Measurements from ENCODE around the gene COG7. TPM values are rescaled to one million over a fixed set of nuclear protein-coding genes. Genes with fewer than 3 reads are reported as not detected.
A peak's percentile ranks its signal among the peaks of the same experiment; 100 is the strongest.

Gene COG7
- total RNA-seq, 1 experiment from 2014 or later, result 13.5 TPM

GRCh38 chr16:23478566-23478965, 25.6 kb upstream of the COG7 start:
- no peaks in the 10 kb centered on the region for H3K27me3 ChIP-seq (ENCODE audit: low read length)
- intact Hi-C loops (cut with micrococcal nuclease), result no loop called here
- POLR2A ChIA-PET (ENCODE audit: unreplicated experiment), result interaction anchor here (0.7 kb wide), 1 partner anchor 25 kb away, joined by 5 read pairs; no protein-coding TSS in a partner anchor
- no peaks in the 10 kb centered on the region for H3K4me1 ChIP-seq (ENCODE audit: insufficient read depth, low read length)
- no peak for ATAC-seq
- no peak for DNase-seq
- no peak overlapping the region for H3K9ac ChIP-seq (ENCODE audit: low read length)
- no peaks in the 10 kb centered on the region for H3F3A ChIP-seq (ENCODE audit: low read length, unreplicated experiment)
- no peaks in the 10 kb centered on the region for H3K79me2 ChIP-seq (ENCODE audit: low read length)
- no peak overlapping the region for H3K4me2 ChIP-seq (ENCODE audit: low read length)
- H4K20me1 ChIP-seq (ENCODE audit: low read length), result no peaks in the 10 kb centered on the region
- no peaks in the 10 kb centered on the region for H3K9me2 ChIP-seq (replicated peaks; ENCODE audit: low read length)
- TF ChIP-seq CTCF (conservative IDR thresholded peaks at IDR 0.05; ENCODE audit: low read depth, low read length) (no peak), EZH2phosphoT487 (IDR thresholded peaks at IDR 0.05; ENCODE audit: borderline replicate concordance, low read length) (no peak), EZH2 (IDR thresholded peaks at IDR 0.05; ENCODE audit: low read length, unreplicated experiment) (no peak)
- H3K36me3 ChIP-seq (ENCODE audit: low read depth, low read length), result peaks cover 11% of the 10 kb centered on the region; the same call in 1 of the 2 replicates
- CTCF ChIA-PET, result no interaction called here
- no peak overlapping the region for H3K27ac ChIP-seq (ENCODE audit: low read length)
- H2AFZ ChIP-seq (ENCODE audit: low read length), result no peak overlapping the region
- BruUV-seq (replicated peaks), result no TSS peak
- H3K9me3 ChIP-seq (ENCODE audit: low read length), result no peaks in the 10 kb centered on the region
- no peak overlapping the region for H3K4me3 ChIP-seq (ENCODE audit: low read length)

GRCh38 chr16:23476289-23476688, 23.3 kb upstream of the COG7 start:
- intact Hi-C loops (cut with micrococcal nuclease), result no loop called here
- Histone ChIP-seq H3K27me3 (ENCODE audit: low read length) (no peaks in the 10 kb centered on the region), H3K4me3 (ENCODE audit: low read length) (no peak overlapping the region), H3K9me2 (replicated peaks; ENCODE audit: low read length) (no peaks in the 10 kb centered on the region), H3K9me3 (ENCODE audit: low read length) (no peaks in the 10 kb centered on the region), H3K36me3 (ENCODE audit: low read depth, low read length) (peaks cover 11% of the 10 kb centered on the region; the same call in 1 of the 2 replicates), H3F3A (ENCODE audit: low read length, unreplicated experiment) (no peaks in the 10 kb centered on the region), H3K4me2 (ENCODE audit: low read length) (no peak overlapping the region), H3K9ac (ENCODE audit: low read length) (no peak overlapping the region), H3K4me1 (ENCODE audit: insufficient read depth, low read length) (no peaks in the 10 kb centered on the region), H4K20me1 (ENCODE audit: low read length) (no peaks in the 10 kb centered on the region), H3K27ac (ENCODE audit: low read length) (no peak overlapping the region), H3K79me2 (ENCODE audit: low read length) (no peaks in the 10 kb centered on the region), H2AFZ (ENCODE audit: low read length) (no peak overlapping the region)
- DNase-seq (no peak), ATAC-seq (no peak)
- TF ChIP-seq EZH2 (IDR thresholded peaks at IDR 0.05; ENCODE audit: low read length, unreplicated experiment), result no peak
- TF ChIP-seq CTCF (conservative IDR thresholded peaks at IDR 0.05; ENCODE audit: low read depth, low read length), result no peak
- TF ChIP-seq EZH2phosphoT487 (IDR thresholded peaks at IDR 0.05; ENCODE audit: borderline replicate concordance, low read length), result no peak
- no TSS peak for BruUV-seq (replicated peaks)
- CTCF ChIA-PET, result no interaction called here
- POLR2A ChIA-PET (ENCODE audit: unreplicated experiment), result no interaction called here

GRCh38 chr16:23469814-23470213, 16.8 kb upstream of the COG7 start:
- Histone ChIP-seq H3K27me3 (ENCODE audit: low read length) (no peaks in the 10 kb centered on the region), H3K4me3 (ENCODE audit: low read length) (no peak overlapping the region), H3K27ac (ENCODE audit: low read length) (peak overlapping the region; percentile 59), H3K9me3 (ENCODE audit: low read length) (no peaks in the 10 kb centered on the region), H3F3A (ENCODE audit: low read length, unreplicated experiment) (no peaks in the 10 kb centered on the region), H4K20me1 (ENCODE audit: low read length) (no peaks in the 10 kb centered on the region), H3K36me3 (ENCODE audit: low read depth, low read length) (peaks cover 25% of the 10 kb centered on the region), H3K79me2 (ENCODE audit: low read length) (no peaks in the 10 kb centered on the region), H3K4me2 (ENCODE audit: low read length) (peak overlapping the region; percentile 30), H2AFZ (ENCODE audit: low read length) (no peak overlapping the region), H3K4me1 (ENCODE audit: insufficient read depth, low read length) (peaks cover 25% of the 10 kb centered on the region), H3K9ac (ENCODE audit: low read length) (no peak overlapping the region), H3K9me2 (replicated peaks; ENCODE audit: low read length) (no peaks in the 10 kb centered on the region)
- peak; percentile 81 for DNase-seq
- intact Hi-C loops (cut with micrococcal nuclease), result loop anchor here (5.0 to 10.0 kb wide), 2 partner anchors 52 to 75 kb away; no protein-coding TSS in a partner anchor
- POLR2A ChIA-PET (ENCODE audit: unreplicated experiment), result no interaction called here
- CTCF ChIA-PET, result no interaction called here
- no TSS peak for BruUV-seq (replicated peaks)
- no peak for TF ChIP-seq EZH2 (IDR thresholded peaks at IDR 0.05; ENCODE audit: low read length, unreplicated experiment)
- TF ChIP-seq CTCF (conservative IDR thresholded peaks at IDR 0.05; ENCODE audit: low read depth, low read length), result no peak
- no peak for TF ChIP-seq EZH2phosphoT487 (IDR thresholded peaks at IDR 0.05; ENCODE audit: borderline replicate concordance, low read length)
- peak; percentile 82 for ATAC-seq
